ENCODE measurements around the gene SEMA4C.
"Not testable (repeated sequence)": the region's sequence is repeated elsewhere in the genome, so short reads cannot be mapped to it uniquely, and the experiment has no call there.

SEMA4C gene

DNA sequence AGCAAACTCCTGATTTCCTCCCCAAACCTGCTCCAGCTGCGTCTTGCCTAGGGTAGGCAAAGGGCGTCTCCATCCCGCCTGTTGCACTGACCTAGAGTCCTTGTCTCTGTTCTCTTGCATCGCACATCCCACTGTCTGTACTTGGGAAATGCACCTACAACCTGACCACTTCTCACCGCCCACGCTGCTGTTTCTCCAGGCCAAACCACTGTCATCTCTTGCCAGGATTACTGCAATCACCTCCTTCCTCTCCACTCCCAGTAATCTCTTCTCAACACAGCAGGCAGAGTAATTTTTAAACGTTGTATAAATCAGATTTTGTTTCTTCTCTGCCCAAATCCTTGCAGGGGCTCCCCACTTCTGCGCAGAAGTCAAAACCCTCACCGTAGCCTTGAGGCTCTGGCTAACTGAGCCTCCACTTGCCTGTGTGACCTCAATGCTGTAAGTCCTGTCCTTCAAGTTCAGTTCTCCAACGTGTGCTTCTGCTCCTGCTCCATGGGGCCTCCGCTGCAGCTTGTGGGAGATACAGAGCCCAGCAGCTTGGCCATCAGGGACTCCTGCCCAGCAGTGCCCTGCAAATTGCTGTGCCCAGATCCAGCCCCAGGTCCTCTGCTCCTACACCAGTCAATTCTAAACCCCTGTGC, 27.7 kb upstream of the SEMA4C start:
- no peak for DNase-seq

DNA sequence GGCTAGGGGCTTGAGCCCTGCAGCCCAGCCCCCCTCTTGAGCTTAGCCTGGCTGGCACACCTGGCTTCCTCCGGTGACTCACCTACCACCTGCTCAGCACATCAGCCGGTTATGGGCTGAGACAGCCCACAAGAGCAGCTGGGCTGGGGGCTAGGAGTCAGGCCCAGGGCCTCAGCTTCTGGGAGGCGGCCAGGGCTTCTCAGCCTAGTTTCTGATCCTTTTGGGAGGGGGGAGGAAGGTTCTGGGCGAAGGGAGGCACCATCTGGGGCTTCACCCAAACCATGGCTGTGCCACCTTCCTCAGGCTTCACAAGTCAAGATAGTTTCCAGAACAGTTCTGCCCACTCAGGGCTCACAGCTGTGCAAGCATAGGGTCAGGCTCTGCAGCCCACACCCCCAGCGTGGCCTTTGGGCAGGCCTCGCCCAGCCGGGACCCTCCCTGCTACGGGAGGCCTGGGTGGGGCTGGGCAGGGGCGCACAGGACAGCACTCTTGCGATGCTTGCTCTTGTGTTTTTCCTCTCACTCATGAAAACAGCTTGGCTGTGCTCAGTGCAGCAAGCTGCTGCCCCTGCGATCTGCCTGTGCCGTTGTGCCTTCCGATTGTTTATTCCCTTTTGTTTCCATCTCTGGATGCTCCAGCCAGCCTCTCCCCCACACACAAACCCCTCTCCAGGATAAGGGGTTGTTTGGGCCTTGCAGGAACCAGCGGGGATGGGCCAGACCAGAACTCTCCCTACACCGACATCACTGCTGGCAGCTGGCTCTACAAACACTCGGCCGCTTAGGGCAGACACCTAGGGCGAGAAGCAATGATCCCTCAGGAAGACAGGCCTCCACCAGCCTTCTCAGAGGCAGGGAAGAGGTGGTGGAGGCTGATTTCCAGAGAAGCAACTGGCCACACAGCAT, 26.1 kb upstream of the SEMA4C start:
- no peak for DNase-seq

DNA sequence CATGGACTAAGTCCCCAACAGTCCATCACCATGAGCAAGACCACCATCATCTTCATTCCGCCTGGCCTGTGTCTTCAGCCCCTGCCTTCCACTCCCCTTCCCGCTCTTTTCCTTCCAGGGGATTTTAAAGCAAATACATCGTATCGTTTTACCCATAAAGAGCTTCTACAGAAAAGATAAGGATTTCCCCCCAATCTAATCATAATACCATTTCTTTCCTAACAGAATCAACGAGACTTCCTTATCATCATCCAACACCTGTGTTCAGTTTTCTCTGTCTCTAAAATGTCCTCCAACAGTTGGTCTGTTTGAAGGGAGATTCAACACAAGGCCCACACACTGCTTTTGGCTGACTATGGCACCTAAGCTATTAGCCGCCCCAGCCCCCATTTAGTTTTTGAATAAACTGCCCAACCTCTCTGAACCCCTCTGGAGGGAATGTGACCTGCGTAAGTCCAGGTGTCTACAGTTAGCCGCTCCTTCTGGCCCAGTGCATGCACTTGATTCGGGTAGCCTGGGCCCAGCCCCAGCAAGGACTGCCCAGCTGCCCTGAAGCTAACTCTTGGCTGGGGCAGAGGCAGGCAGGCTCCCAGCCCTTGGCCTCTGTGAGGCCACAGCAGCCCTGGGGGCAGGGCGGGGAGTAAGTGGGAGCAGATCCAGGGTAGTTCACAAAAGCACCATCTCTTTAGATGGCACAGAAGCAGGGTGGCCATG, 25.3 kb upstream of the SEMA4C start:
- no peak for DNase-seq

DNA sequence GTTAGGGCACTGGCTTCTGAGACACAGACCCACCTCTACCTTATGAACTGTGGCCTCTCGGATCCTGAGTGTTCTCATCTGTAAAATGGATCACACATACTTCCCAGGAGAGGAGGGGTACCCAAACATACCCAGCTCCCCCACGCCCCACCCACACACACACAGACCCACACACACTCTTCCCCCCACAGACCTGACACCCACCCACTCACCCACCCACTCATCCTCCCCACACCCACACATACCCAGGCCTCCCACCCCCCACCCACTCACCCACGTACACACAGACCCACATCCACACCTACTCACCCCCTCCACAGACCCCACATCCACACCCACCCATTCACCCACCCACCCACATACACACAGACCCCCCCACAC, 24.3 kb upstream of the SEMA4C start:
- no peak for DNase-seq

DNA sequence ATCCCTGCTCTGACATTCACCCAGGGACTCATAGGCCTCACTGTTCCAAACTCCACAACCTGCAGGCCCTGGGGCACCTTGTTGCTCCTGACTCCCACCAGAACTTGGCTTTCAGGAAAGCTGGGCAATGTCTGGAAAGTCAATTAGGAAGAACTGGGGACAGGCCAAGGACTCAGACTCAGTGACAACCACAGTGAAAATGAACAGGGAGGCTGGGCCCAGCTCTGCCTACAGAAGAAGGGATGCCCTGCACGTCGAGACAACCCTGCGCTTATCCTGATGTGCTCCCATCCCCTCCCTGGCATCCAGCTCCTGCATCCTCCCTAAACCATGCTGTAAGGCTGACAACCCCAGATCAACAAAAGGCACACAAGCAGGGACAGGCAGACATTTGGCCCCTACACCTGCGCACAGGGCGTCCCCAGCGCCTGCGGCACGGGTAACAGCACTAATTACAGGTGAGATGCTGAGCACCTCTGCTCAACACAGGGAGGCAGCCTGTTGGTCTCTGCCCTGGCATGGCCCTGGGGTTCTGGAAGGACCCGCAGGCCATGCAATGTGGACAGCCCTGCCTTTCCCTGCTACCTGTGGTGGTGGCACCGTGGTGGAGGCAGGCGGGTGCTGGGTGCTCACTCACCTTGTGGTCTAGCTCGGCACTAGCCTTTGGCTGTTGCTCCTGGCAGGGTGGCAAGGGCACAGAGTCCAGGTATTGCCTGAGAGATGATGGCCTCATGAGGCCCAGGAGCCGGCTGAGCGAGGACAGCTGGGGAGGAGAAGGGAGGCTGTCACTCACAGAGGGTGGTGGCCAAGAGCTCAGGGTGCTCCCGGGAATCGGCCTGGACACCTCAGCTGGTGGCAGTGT, 23.6 kb upstream of the SEMA4C start:
- DNase-seq: no peak

DNA sequence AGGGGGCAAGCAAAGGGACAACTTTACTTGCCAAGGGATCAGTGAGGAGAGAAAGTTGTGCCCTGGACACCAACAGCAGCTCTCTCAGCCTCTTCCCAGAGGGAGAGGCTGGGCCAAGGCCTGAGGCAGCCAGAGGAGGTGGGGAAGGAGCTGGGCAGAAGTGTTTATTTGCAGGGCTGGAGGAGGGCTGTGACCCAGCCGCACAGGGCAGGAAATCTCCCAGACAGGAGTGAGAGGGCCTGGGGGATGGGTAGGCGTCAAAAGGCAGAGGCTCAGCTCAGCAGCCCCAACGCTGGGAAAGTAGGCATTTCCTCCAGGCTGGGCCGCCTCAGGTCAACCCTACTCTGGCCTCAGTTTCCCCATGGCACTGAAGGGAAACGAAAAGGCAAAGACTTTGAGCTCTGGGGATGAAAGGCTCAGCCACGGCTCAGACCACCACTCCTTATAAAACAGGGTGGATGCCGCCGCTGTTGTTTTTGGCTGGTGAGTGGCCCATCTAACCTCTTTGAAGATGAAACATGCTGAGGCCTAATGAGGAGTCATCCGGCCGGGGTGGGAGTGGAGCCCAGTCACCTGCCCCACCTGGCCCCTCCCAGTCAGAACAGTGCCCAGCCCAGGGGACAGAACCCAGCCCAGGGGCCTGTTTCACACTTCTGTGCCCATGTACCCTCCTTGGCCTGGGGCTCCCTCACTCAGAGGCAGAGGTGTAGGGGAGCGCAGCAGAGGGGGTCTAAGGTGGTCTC, 21.9 kb upstream of the SEMA4C start:
- DNase-seq: no peak

DNA sequence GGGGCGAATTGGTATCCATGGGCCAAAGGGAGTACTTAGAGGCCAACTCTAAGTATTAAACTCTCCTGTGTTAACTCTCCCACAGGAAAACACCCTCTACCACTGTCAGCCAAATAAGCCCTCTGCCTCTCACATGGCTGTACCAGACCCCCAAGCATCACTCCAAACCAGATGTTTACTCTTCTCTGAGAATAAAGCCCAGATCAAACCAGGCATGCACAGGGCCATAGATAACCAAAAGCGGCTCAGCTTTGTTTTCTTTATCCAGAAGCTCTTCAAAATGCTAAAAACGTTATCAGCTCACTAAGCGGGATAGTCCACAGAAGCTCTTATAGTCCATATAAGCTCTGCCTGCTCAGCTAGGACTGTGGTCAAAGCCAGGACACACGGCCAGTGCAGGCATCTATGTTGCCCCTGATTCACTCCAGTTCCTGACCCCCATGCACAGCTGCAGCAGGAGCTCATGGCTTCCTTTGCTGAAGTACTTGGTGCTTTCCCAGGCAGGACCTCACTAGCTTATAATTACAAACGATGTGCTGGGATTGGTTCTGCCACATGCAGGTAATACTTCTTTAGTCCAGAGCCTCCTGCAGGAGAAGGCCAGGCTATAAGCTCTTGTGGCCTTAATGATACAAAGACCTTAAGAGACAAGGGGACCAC, 21.0 kb upstream of the SEMA4C start:
- no peak for DNase-seq

DNA sequence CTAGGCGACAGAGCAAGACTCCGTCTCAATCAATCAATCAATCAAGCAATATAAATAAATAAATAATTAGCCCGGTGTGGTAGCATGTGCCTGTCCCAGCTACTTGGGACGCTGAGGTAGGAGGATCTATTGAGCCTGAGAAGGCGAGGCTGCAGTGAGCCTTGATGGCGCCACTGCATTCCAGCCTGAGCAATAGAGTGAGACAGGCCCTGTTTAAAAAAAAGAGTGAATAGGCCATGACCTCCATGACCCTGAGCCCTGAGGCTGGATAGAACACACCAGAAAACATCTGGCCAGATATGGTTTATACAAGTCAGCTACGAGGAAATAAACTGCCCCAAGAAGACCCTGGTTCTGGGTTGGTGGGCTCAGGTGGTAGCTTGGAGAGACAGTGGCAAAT, 20.4 kb upstream of the SEMA4C start:
- no peak for DNase-seq

DNA sequence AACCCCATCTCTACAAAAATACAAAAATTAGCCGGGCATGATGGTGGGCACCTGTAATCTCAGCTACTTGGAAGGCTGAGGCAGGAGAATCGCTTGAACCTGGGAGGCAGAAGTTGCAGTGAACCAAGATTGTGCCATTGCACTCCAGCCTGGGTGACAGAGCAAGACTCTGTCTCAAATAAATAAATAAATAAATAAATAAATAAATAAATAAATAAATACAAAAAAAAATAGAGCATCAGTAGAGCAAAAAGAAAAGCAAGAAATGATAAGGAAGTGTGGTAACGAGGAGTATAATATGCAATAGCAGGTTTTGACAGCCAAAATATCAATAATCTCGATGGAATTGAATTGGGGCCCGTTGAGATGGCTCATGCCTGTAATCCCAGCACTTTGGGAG, 19.6 kb upstream of the SEMA4C start:
- not testable (repeated sequence) for DNase-seq

DNA sequence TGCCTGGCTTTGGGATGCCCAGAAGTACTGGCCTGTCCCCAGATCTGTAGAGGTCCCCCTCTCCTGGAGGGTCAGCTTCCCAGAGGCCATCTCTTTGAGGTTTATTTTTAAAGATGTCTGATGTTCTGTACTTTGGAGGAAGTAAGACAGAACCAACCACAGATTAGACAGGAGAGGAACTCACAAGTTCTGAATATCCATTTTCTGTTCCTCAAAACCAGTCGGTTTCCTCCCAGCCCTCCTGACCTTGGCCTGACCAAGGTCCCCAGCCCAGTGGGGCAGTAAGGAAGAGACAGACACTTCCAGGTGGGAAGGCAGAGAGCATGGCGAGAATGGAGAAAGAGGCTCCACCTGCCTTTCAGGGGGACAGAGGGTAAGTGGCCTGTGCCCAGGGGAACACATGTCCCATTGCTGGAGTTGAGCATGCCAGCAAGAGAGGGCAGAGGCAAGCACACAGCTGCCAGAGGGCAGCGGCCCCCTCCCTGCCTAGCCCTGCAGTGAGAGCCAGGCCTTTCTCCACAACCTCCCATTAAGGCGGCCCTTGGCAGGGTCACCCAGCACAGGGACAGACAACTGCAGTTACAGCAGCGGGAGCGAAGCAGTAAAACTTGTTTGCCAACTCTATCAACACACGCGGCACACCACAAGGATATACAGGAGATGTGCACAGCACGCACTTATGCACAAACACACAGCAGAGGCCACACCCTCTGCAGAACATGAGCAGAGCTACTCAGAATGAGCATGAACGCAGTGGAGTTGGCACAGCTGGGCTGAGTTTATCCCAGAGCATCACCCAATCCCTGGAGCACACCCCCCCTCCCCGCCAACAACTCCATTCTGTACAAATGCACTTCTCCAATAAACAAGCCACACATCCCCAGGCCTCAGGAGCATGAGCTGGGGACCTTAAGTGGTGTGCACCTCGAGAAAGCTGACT, 18.5 kb upstream of the SEMA4C start:
- DNase-seq: no peak

DNA sequence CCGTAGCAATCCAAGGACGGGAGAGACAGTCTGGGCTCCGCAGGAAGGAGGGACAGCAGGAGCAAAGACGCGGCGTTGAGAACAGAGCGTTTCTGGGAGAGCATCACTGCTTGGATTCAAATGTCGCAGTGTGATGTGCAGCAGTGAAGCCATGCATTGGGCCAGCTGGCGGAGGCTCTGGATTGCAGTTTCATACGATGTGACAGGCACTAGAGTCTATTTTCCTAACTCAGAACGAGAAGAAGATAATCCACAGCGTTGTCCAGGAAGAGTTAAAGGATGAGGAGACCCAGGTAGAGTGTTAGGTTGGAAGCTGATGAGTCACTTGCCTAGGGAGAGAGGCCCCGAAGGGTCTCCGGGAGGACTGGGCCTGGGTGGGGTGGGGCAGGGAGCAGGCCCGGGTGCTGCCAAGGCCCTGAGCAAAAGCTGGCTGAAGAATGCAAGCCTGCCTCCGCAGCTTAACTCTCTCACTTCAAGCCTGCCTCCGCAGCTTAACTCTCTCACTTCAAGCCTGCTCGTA, 17.7 kb upstream of the SEMA4C start:
- no peak for DNase-seq

DNA sequence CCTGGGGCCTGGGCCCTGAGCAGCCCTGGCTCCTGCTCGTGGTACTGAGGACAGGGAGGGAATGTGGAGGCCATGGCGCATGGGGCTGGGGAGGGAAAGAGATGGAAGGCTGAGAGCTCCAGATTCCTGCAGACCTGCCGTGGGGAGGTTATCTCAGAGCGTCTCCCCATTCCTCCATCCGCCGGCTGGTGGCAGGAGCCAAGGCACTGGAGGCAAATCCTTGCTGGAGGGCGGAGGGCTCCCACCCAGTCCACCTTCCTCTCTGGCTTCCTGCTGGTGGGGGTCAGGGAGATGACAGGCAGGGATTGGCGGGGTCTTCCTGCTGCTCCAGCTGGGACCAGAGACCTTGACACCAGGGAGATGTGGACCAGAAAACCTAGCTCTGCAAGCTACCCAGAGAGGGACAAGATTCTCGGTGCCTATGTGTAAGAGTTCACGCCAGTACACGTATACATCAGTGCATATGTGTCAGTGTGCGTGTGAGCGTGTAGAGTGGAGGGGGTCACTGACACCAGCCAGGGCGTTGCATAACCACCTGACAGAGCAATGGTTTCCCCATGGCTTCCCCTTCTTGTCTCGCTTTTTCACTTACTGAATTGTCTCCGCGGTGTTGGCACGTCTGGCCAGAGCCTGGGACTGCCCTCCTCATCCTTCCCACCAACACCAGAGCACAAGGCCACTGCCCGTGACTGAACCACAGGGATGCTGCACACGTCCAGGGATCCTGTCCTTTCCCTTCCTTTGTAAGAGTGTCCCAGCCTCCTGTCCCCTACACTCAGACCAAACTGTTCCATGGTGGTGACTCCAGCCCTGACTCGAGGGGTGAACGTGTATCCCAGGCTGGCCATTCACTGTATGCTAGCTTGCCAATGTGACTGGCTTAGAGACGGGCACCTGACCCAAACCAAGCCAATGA, 15.8 kb upstream of the SEMA4C start:
- no peak for DNase-seq

DNA sequence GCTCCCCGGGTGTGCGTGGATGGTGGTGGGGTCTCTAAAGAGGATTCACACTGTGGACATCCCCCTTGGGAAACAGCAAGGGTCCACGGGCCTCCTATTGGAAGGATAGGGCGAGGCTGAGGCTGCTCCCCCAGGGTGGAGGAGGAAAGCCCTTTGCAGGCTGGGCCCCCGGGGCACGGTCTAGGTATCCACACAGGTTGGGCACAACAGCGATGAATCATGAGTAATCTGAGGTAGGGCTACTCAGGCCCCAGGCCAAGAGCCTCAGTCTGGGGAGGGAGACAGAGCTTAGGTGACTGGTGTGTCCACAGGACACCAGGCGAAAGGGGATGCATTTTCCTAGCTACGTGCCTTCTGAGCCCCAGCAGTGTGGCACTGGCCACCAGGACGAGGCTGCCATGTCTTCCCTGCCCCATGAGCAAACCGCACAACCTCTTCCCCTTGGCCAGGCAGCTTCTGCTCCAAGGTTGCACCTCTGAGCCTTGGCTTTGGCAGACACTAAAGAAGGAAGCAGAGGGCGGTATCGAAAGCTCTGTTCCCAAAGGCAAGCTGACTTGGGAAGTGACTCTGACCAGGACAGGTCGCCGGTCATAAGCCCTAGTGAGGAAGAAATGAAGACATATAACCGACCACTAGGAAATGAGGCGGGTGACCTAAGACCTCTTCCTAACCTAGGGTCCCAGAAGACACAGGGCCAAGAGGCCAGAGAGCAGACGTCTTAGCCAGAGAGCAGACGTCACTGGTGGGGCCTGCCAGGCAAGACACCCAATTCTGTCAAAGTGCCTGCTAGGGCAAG, 14.6 kb upstream of the SEMA4C start:
- no peak for DNase-seq

DNA sequence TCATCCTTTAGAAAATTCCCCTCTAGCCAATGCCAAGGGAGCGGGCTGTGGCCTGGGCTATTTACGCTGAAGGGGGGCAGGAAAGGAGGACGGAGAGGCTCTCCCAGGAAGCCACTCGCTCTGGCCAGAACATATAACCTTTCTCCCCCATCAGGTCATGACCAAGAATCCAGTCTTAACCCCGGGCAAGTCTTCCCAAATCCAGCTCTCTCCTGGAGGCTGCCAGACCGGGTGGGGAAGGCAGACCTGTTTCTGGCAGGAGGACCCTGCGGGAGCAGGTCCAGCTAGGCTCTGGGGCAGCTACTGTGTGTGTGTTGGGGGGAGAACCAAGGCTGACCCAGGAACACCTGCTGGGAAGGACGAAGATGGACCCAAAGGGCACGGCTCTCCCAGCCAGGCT, 13.4 kb upstream of the SEMA4C start:
- no peak for DNase-seq

DNA sequence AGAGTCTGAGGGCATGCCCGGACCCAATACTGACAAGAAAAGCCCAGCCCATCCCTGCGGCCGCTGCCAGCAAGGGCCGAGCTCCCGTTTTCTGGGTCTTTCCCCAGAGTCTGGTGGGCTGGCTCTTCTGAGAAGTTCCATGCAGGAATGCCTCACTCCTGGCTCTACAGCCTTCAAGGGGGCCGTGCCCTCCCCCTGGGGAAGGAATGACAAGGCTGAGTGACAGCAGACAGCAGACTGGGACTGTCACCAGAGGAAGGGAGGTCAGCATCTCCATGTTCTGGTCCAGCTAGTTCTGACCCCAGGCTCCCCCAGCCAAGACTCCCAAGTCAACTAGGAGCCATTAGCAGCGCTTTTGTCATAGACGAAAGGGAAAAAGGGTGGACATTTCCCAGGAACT, 13.0 kb upstream of the SEMA4C start:
- no peak for DNase-seq

DNA sequence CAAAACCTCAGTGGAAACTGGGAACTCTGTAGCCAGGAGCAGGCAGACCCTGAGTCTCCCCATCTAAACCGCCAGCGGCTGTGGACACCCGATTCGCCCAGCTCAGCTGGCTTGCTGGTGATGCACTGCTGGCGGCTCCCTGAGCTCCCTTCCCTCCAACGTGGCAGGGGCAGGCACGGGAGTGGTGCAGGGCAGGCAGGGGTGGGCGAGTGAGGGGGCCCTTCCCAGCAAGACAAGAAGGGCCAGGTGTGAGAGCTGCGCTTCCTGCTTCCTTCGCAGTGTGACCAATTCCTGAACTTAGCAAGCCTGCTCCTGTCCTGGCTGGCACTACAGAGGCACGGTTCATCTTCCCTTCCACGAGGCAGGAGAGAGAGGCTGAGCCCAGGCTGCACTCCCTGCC, 12.3 kb upstream of the SEMA4C start:
- no peak for DNase-seq

DNA sequence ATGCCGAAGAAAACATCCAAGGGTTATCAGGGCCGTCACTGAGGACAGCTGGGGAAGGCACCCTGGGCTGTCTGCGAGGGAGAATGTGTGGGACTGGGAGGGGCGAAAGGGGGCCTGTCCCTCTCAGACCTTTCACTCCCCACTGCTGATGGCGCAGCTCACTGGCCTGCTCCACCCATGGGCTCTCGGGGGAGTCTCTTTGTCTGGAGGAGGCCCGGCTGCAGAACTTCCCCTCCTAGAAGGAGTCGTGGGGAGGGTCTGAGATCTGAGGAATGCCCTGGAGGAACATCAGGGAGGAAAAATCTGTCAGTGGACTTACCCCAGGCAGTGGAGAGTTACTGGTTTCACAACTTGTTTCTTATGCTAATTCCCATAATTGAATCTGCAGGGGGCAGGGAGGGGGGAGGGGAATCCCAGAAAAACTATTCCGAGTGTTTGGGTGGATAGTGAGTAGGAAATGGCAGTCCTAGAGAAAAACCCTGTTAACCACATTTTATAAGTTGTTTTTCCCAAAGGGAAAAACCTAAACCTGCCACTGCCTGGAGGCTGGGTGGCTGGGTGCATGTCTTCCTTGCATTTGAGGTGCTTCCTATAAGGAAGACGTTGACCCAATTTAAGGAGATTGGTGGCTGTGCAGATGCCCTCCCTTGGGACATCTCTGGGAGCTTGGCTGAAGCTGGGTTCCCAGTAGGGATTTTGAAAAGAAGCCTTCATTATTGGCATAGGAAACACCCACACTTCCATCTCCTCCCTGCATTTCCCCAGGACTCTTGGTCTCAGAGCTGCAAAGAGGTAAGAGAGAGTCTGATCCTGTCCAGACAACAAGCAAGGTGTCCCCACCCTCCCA, 11.7 kb upstream of the SEMA4C start:
- DNase-seq: no peak

All from cortex of kidney (tissue), 1 donor.